Suprapubic skin (tissue), 3 donors: Measurements from ENCODE around the gene BPI.

Source experiments
- POLR2A ChIP-seq, 2 donors: fragments of 450-650 bp; IDR thresholded peaks; one replicate each; pipeline ENCODE4 v1.6.1; 2017; ENCODE audit warnings: antibody characterized with exemption in 2 of 2, mild to moderate bottlenecking in 2 of 2, moderate library complexity in 2 of 2
- TF ChIP-seq, protein P1 (sequence below), 2 donors: fragments of 200-600 bp in 1 of 2; fragments of 450-650 bp in 1 of 2; sonication (generic) in 1 of 2; IDR thresholded peaks; one replicate each; pipeline ENCODE4 v1.5.1; 2016 to 2019; ENCODE audit warnings: antibody characterized with exemption in 2 of 2, mild to moderate bottlenecking in 1 of 2, moderate library complexity in 1 of 2

GRCh38 chr20:38261054-38261390 lies 42.9 kb upstream of the BPI start:
- TF ChIP-seq, protein P1, sequence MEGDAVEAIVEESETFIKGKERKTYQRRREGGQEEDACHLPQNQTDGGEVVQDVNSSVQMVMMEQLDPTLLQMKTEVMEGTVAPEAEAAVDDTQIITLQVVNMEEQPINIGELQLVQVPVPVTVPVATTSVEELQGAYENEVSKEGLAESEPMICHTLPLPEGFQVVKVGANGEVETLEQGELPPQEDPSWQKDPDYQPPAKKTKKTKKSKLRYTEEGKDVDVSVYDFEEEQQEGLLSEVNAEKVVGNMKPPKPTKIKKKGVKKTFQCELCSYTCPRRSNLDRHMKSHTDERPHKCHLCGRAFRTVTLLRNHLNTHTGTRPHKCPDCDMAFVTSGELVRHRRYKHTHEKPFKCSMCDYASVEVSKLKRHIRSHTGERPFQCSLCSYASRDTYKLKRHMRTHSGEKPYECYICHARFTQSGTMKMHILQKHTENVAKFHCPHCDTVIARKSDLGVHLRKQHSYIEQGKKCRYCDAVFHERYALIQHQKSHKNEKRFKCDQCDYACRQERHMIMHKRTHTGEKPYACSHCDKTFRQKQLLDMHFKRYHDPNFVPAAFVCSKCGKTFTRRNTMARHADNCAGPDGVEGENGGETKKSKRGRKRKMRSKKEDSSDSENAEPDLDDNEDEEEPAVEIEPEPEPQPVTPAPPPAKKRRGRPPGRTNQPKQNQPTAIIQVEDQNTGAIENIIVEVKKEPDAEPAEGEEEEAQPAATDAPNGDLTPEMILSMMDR (IDR thresholded peaks at IDR 0.05) = no peak
- no peak for TF ChIP-seq POLR2A (IDR thresholded peaks at IDR 0.05)
